Endothelial cell of umbilical vein (primary cell): ENCODE data around the gene RAB21. TPM values are rescaled to one million over a fixed set of nuclear protein-coding genes. Genes with fewer than 3 reads are reported as not detected.

ENCODE experiments used
- BruUV-seq: library from RNA; stranded (reverse); fragments of 400-500 nt; replicated peaks from 2 replicates; lab custom pipeline; 2021; lab: Mats Ljungman, UMichigan
- CTCF ChIA-PET: fragments of 300-600, 350-600 bp; sonication (Branson Sonifier 250); formaldehyde crosslinking; loops from one replicate; lab custom pipeline; 2021; ENCODE audit warnings: antibody characterized with exemption, inconsistent platforms; lab: Charles Lee
- POLR2A ChIA-PET: fragments of 300-600, 350-600 bp; sonication (Branson Sonifier 250); formaldehyde crosslinking; loops from one replicate; lab custom pipeline; 2021; ENCODE audit warnings: antibody characterized with exemption, inconsistent platforms; lab: Charles Lee
- DNase-seq: peaks from one replicate; pipeline ENCODE4 v3.0.0-alpha.2; 2011; ENCODE audit warnings: low read depth, low spot score
- FAIRE-seq: peaks from 2 replicates; lab custom pipeline; 2011; peaks lifted over from hg19 to GRCh38; lab: Jason Lieb, UNC
- H2AFZ ChIP-seq: 2 replicates; pipeline ENCODE4 v1.6.0; 2012; ENCODE audit warnings: low read depth, low read length, control low read depth, inconsistent platforms
- H3K27ac ChIP-seq: 2 replicates; pipeline ENCODE4 v1.5.1; 2011; ENCODE audit warnings: low read depth, mild to moderate bottlenecking, control low read depth, low read length, moderate library complexity; ENCODE audit not compliant: insufficient read depth
- H3K27me3 ChIP-seq, 2 experiments: 2 replicates each; pipeline versions ENCODE4 v1.6.0 to v1.6.1; 2011; ENCODE audit warnings: low read length in 2 of 2, mixed read lengths in 1 of 2; ENCODE audit not compliant: control insufficient read depth in 2 of 2, insufficient read depth in 2 of 2
- H3K36me3 ChIP-seq, 2 experiments: 2 replicates in 1 of 2; 3 replicates in 1 of 2; pipeline ENCODE4 v1.5.1; 2011; ENCODE audit warnings: low read length in 2 of 2, mild to moderate bottlenecking in 1 of 2, moderate library complexity in 1 of 2; ENCODE audit not compliant: control insufficient read depth in 2 of 2, insufficient read depth in 2 of 2; ENCODE audit errors: extremely low read depth in 1 of 2
- H3K4me1 ChIP-seq: 3 replicates; pipeline ENCODE4 v1.5.1; 2011; ENCODE audit warnings: mild to moderate bottlenecking, low read length; ENCODE audit not compliant: control insufficient read depth, insufficient read depth; ENCODE audit errors: extremely low read depth
- H3K4me2 ChIP-seq: 2 replicates; pipeline ENCODE4 v1.6.1; 2011; ENCODE audit warnings: low read length, control low read depth, mixed read lengths; ENCODE audit not compliant: insufficient read depth
- H3K4me3 ChIP-seq, 3 experiments: fragments of 200-600 bp in 1 of 3; sonication (generic), shearing (Covaris generic) in 1 of 3; replicated peaks in 1 of 3; 2 replicates each; pipeline ENCODE4 v1.5.1; 2011 to 2016; ENCODE audit warnings: control low read depth in 3 of 3, low read length in 3 of 3, mild to moderate bottlenecking in 2 of 3, inconsistent platforms in 1 of 3, low read depth in 1 of 3, moderate library complexity in 1 of 3; ENCODE audit not compliant: insufficient read depth in 1 of 3
- H3K79me2 ChIP-seq: 2 replicates; pipeline ENCODE4 v1.6.0; 2012; ENCODE audit warnings: low read length, inconsistent platforms; ENCODE audit not compliant: control insufficient read depth, insufficient read depth
- H3K9ac ChIP-seq: replicated peaks from 2 replicates; pipeline ENCODE3; 2011; ENCODE audit warnings: low read length, control low read depth; ENCODE audit not compliant: insufficient read depth; ENCODE audit errors: extremely low read depth
- H3K9me1 ChIP-seq: replicated peaks from 3 replicates; pipeline ENCODE4 v1.6.0; 2011; ENCODE audit warnings: mild to moderate bottlenecking, low read length; ENCODE audit not compliant: control insufficient read depth, insufficient read depth; ENCODE audit errors: extremely low read depth
- H3K9me3 ChIP-seq: replicated peaks from 2 replicates; pipeline ENCODE4 v1.5.1; 2012; ENCODE audit warnings: low read length, inconsistent platforms; ENCODE audit not compliant: control insufficient read depth, insufficient read depth
- H4K20me1 ChIP-seq: replicated peaks from 2 replicates; pipeline ENCODE3; 2011; ENCODE audit warnings: mild to moderate bottlenecking, low read length; ENCODE audit not compliant: control insufficient read depth, insufficient read depth; ENCODE audit errors: extremely low read depth
- EZH2 ChIP-seq: IDR thresholded peaks from 2 replicates; pipeline ENCODE4 v1.6.1; 2012; ENCODE audit warnings: borderline replicate concordance, low read depth, mild to moderate bottlenecking, moderate library complexity, low read length, inconsistent platforms; ENCODE audit not compliant: severe bottlenecking
- FOS ChIP-seq: IDR thresholded peaks from 2 replicates; pipeline ENCODE4 v1.6.1; 2011; ENCODE audit warnings: mild to moderate bottlenecking, low read length, moderate library complexity, borderline replicate concordance; ENCODE audit not compliant: insufficient read depth
- GATA2 ChIP-seq: IDR thresholded peaks from 2 replicates; pipeline ENCODE4 v1.7.0; 2011; ENCODE audit warnings: low read depth, mild to moderate bottlenecking, moderate library complexity, mixed read lengths, low read length; ENCODE audit not compliant: insufficient read length, insufficient read depth
- JUN ChIP-seq: IDR thresholded peaks from 2 replicates; pipeline ENCODE4 v1.6.1; 2011; ENCODE audit warnings: borderline replicate concordance, low read depth; ENCODE audit not compliant: insufficient read length, insufficient read depth
- MYC ChIP-seq: IDR thresholded peaks from one replicate; pipeline ENCODE4 v1.6.1; 2011; ENCODE audit warnings: mild to moderate bottlenecking, low read depth, low read length
- POLR2A ChIP-seq: IDR thresholded peaks from 2 replicates; pipeline ENCODE4 v1.6.1; 2012; ENCODE audit warnings: low read depth, mild to moderate bottlenecking, control low read depth, low read length
- POLR2AphosphoS5 ChIP-seq: IDR thresholded peaks from 2 replicates; pipeline ENCODE4 v1.6.1; 2012; ENCODE audit warnings: low read depth, mild to moderate bottlenecking, control low read depth, low read length, moderate library complexity; ENCODE audit not compliant: insufficient read depth
- dilution Hi-C: fragments of 300-500 bp; cut with MboI; formaldehyde crosslinking; loops from one replicate; pipeline ENCODE4 v1.15.0; 2019; ENCODE audit warnings: low sequenced_read_pairs; ENCODE audit not compliant: extremely low pct_ligation_motif_present
- intact Hi-C: fragments of 100-400 bp; cut with micrococcal nuclease; formaldehyde crosslinking; loops from one replicate; pipeline ENCODE4 v1.10.0; 2022
- polyA plus RNA-seq, 4 experiments: library from polyadenylated mRNA; depleted of rRNA in 3 of 4; stranded (reverse) in 3 of 4; unstranded in 1 of 4; fragments of >200 nt; gene quantifications; 2 replicates each; pipeline versions ENCODE4 v1.2.1 to v1.2.3, GENCODE V29; 2011 to 2012; ENCODE audit warnings: missing spikeins in 1 of 4
- total RNA-seq: library from RNA; stranded (reverse); gene quantifications from 2 replicates; pipeline ENCODE4 v1.2.3, GENCODE V29; 2021
- TF ChIP-seq, protein P1 (sequence below), 2 donors: IDR thresholded peaks; 1 replicate in 1 of 2; 2 replicates in 1 of 2; pipeline ENCODE4 v1.5.1; 2011; ENCODE audit warnings: low read length in 2 of 2, mild to moderate bottlenecking in 2 of 2, moderate library complexity in 2 of 2, control low read depth in 1 of 2, inconsistent platforms in 1 of 2, low read depth in 1 of 2; ENCODE audit not compliant: insufficient read depth in 1 of 2; ENCODE audit errors: extremely low read depth in 1 of 2
- TF ChIP-seq, protein P2 (sequence below): IDR thresholded peaks from 2 replicates; pipeline ENCODE4 v1.6.1; 2011; ENCODE audit not compliant: insufficient read depth, insufficient read length

Gene RAB21
- total and polyA plus RNA-seq, 2 donors (not counting 3 experiments of a cell fraction or from before 2014, with no cell fraction given): 1.8 to 49.6 TPM

DNA sequence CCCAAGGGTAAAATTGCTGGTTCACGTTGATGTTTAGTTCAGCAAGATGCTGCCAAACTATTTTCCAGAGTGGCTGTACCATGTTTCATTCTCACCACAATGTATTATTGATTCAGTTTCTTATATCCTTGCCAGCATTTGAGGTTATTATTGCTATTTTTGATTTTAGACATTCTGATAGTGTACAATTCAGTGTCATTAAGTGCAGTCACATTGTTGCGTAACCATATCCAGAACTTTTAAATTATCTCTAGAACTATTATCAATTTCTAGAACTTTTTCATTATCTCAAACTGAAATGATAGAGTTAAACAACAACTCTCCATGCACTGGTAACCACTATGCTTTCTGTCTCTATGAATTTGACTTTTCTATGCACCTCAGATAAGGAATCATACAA, 74.2 kb downstream of the RAB21 start:
- no peaks in the 10 kb centered on the region for H3K9me3 ChIP-seq
- no peak overlapping the region for H3K9ac ChIP-seq
- H4K20me1 ChIP-seq: no peaks in the 10 kb centered on the region
- H3K27ac ChIP-seq: no peak overlapping the region
- no peak overlapping the region for H3K4me3 ChIP-seq
- BruUV-seq: no TSS peak
- CTCF ChIA-PET: interaction anchor here (1.3 kb wide), 1 partner anchor 18 kb away, joined by 6 read pairs; no protein-coding TSS in a partner anchor
- POLR2A ChIA-PET: no interaction called here
- no peaks in the 10 kb centered on the region for H3K27me3 ChIP-seq
- no peak overlapping the region for H2AFZ ChIP-seq
- no peak overlapping the region for H3K4me2 ChIP-seq
- FAIRE-seq (no peak), DNase-seq (no peak)
- no peak for TF ChIP-seq GATA2
- no peaks in the 10 kb centered on the region for H3K36me3 ChIP-seq
- no peaks in the 10 kb centered on the region for H3K9me1 ChIP-seq
- intact Hi-C loops: no loop called here
- no peaks in the 10 kb centered on the region for H3K4me1 ChIP-seq
- no peaks in the 10 kb centered on the region for H3K79me2 ChIP-seq
- dilution Hi-C loops: no loop called here

DNA sequence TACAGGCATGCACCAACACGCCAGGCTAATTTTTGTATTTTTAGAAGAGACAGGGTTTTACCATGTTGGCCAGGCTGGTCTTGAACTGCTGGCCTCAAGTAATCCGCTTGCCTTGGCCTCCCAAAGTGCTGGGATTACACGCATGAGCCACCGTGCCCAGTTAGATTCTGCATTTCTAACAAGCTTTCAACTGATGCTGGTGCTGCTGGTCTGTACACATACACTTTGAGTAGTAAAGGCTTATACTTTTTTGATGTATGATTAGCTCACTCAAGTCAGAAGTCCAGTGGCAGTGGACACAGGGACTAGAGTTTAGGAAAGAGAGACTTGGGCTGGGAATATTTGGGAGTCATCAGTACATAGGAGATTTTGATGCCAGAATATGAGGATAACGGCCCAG, 82.7 kb downstream of the RAB21 start:
- H3K27ac ChIP-seq: no peak overlapping the region
- no peaks in the 10 kb centered on the region for H3K9me3 ChIP-seq
- no peak overlapping the region for H2AFZ ChIP-seq
- FAIRE-seq (no peak), DNase-seq (no peak)
- H3K27me3 ChIP-seq: no peaks in the 10 kb centered on the region
- no peak overlapping the region for H3K4me2 ChIP-seq
- no peak overlapping the region for H3K4me3 ChIP-seq
- POLR2A ChIA-PET: no interaction called here
- H4K20me1 ChIP-seq: no peaks in the 10 kb centered on the region
- CTCF ChIA-PET: interaction anchor here (1.1 to 1.5 kb wide), 2 partner anchors 9 to 40 kb away, joined by 3 to 8 read pairs; no protein-coding TSS in a partner anchor
- no peaks in the 10 kb centered on the region for H3K36me3 ChIP-seq
- H3K9me1 ChIP-seq: no peaks in the 10 kb centered on the region
- peaks cover 17% of the 10 kb centered on the region for H3K79me2 ChIP-seq
- intact Hi-C loops (no loop called here), dilution Hi-C loops (no loop called here)
- no peak overlapping the region for H3K9ac ChIP-seq
- no TSS peak for BruUV-seq
- TF ChIP-seq MYC (no peak), JUN (no peak), GATA2 (no peak), EZH2 (no peak), FOS (no peak), POLR2A (no peak), POLR2AphosphoS5 (no peak)
- TF ChIP-seq, protein P1, sequence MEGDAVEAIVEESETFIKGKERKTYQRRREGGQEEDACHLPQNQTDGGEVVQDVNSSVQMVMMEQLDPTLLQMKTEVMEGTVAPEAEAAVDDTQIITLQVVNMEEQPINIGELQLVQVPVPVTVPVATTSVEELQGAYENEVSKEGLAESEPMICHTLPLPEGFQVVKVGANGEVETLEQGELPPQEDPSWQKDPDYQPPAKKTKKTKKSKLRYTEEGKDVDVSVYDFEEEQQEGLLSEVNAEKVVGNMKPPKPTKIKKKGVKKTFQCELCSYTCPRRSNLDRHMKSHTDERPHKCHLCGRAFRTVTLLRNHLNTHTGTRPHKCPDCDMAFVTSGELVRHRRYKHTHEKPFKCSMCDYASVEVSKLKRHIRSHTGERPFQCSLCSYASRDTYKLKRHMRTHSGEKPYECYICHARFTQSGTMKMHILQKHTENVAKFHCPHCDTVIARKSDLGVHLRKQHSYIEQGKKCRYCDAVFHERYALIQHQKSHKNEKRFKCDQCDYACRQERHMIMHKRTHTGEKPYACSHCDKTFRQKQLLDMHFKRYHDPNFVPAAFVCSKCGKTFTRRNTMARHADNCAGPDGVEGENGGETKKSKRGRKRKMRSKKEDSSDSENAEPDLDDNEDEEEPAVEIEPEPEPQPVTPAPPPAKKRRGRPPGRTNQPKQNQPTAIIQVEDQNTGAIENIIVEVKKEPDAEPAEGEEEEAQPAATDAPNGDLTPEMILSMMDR (IDR thresholded peaks at IDR 0.05; ENCODE audit: extremely low read depth in 1 of 2, insufficient read depth in 1 of 2, low read depth in 1 of 2, low read length in 2 of 2): no peak
- TF ChIP-seq, protein P2, sequence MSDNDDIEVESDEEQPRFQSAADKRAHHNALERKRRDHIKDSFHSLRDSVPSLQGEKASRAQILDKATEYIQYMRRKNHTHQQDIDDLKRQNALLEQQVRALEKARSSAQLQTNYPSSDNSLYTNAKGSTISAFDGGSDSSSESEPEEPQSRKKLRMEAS: no peak
- peaks cover 10% of the 10 kb centered on the region for H3K4me1 ChIP-seq
